ENCODE measurements around the gene PUS1. TPM values are rescaled to one million over a fixed set of nuclear protein-coding genes. Genes with fewer than 3 reads are reported as not detected.
A peak's percentile ranks its signal among the peaks of the same experiment; 100 is the strongest.

PUS1 gene
- total and polyA plus RNA-seq, 10 of the 15 experiments (the other 5 are each of a cell fraction or from before 2014, with no cell fraction given), result 1.3 to 74.2 (median 25.4) TPM

DNA sequence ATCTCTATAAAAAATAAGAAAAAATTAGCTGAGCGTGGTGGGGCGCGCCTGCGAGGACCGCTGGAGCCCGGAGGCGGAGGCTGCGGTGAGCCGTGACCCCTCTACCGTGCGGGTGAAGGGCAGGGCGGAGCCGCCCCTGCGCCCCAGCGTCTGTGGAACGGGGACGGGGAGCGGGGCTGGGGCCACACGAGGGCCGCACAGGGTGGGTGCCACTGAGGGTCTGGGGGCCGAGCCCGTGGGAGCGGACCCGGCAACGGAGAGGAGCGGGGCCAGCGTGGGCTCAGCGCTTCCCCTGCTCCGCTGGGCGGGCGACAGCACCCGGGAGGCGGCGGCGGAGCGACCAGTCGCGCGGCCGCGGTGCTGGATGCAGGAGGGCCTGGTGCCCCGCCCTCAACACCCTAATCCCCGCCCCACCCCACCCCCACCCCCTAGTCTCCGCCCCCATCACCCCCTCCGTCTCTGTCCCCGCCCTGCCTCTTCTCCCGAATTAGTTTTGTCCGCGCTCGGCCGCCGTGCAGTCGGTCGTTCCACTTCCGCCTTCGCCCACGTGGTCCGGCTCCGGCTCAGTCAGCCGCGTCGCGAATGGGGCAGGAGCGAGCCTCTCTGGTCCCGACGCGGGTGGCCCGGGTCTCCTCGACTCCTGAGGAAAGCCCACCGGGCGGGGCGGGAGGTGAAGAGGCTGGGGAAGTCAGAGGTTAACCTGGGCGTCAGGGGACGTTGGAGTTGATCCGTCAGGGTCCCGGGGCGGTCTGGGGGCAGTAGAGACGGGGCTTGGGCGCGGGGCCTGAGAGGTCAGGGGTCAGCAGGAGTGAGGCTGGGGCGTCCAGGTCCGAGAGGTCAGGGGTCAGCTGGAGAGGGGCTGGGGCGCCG lies at the start of gene PUS1 (continued):
- no peak for TF ChIP-seq NFIC (IDR thresholded peaks at IDR 0.05; ENCODE audit: low read depth, low read length)
- peak; percentile 65 for TF ChIP-seq CHD2 (IDR thresholded peaks at IDR 0.05; ENCODE audit: borderline replicate concordance, low read depth, low read length)
- TF ChIP-seq, protein P1, sequence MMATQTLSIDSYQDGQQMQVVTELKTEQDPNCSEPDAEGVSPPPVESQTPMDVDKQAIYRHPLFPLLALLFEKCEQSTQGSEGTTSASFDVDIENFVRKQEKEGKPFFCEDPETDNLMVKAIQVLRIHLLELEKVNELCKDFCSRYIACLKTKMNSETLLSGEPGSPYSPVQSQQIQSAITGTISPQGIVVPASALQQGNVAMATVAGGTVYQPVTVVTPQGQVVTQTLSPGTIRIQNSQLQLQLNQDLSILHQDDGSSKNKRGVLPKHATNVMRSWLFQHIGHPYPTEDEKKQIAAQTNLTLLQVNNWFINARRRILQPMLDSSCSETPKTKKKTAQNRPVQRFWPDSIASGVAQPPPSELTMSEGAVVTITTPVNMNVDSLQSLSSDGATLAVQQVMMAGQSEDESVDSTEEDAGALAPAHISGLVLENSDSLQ (IDR thresholded peaks at IDR 0.05), result no peak
- TF ChIP-seq WRNIP1 (IDR thresholded peaks at IDR 0.05; ENCODE audit: borderline replicate concordance, low read depth, low read length), result no peak
- TF ChIP-seq, protein P2, sequence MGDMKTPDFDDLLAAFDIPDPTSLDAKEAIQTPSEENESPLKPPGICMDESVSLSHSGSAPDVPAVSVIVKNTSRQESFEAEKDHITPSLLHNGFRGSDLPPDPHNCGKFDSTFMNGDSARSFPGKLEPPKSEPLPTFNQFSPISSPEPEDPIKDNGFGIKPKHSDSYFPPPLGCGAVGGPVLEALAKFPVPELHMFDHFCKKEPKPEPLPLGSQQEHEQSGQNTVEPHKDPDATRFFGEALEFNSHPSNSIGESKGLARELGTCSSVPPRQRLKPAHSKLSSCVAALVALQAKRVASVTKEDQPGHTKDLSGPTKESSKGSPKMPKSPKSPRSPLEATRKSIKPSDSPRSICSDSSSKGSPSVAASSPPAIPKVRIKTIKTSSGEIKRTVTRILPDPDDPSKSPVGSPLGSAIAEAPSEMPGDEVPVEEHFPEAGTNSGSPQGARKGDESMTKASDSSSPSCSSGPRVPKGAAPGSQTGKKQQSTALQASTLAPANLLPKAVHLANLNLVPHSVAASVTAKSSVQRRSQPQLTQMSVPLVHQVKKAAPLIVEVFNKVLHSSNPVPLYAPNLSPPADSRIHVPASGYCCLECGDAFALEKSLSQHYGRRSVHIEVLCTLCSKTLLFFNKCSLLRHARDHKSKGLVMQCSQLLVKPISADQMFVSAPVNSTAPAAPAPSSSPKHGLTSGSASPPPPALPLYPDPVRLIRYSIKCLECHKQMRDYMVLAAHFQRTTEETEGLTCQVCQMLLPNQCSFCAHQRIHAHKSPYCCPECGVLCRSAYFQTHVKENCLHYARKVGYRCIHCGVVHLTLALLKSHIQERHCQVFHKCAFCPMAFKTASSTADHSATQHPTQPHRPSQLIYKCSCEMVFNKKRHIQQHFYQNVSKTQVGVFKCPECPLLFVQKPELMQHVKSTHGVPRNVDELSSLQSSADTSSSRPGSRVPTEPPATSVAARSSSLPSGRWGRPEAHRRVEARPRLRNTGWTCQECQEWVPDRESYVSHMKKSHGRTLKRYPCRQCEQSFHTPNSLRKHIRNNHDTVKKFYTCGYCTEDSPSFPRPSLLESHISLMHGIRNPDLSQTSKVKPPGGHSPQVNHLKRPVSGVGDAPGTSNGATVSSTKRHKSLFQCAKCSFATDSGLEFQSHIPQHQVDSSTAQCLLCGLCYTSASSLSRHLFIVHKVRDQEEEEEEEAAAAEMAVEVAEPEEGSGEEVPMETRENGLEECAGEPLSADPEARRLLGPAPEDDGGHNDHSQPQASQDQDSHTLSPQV (IDR thresholded peaks at IDR 0.05), result no peak
- TF ChIP-seq MEF2B (IDR thresholded peaks at IDR 0.05; ENCODE audit: partially characterized antibody, poor library complexity, severe bottlenecking), result no peak
- TF ChIP-seq, protein P3, sequence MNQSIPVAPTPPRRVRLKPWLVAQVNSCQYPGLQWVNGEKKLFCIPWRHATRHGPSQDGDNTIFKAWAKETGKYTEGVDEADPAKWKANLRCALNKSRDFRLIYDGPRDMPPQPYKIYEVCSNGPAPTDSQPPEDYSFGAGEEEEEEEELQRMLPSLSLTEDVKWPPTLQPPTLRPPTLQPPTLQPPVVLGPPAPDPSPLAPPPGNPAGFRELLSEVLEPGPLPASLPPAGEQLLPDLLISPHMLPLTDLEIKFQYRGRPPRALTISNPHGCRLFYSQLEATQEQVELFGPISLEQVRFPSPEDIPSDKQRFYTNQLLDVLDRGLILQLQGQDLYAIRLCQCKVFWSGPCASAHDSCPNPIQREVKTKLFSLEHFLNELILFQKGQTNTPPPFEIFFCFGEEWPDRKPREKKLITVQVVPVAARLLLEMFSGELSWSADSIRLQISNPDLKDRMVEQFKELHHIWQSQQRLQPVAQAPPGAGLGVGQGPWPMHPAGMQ (IDR thresholded peaks at IDR 0.05; ENCODE audit: borderline replicate concordance), result no peak
- TF ChIP-seq, protein P4, sequence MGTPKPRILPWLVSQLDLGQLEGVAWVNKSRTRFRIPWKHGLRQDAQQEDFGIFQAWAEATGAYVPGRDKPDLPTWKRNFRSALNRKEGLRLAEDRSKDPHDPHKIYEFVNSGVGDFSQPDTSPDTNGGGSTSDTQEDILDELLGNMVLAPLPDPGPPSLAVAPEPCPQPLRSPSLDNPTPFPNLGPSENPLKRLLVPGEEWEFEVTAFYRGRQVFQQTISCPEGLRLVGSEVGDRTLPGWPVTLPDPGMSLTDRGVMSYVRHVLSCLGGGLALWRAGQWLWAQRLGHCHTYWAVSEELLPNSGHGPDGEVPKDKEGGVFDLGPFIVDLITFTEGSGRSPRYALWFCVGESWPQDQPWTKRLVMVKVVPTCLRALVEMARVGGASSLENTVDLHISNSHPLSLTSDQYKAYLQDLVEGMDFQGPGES (IDR thresholded peaks at IDR 0.05), result no peak
- TF ChIP-seq ZNF274 (IDR thresholded peaks at IDR 0.05; ENCODE audit: insufficient read depth, insufficient read length), result no peak
- TF ChIP-seq RFX5 (IDR thresholded peaks at IDR 0.05; ENCODE audit: low read depth, low read length), result no peak
- TF ChIP-seq, protein P5, sequence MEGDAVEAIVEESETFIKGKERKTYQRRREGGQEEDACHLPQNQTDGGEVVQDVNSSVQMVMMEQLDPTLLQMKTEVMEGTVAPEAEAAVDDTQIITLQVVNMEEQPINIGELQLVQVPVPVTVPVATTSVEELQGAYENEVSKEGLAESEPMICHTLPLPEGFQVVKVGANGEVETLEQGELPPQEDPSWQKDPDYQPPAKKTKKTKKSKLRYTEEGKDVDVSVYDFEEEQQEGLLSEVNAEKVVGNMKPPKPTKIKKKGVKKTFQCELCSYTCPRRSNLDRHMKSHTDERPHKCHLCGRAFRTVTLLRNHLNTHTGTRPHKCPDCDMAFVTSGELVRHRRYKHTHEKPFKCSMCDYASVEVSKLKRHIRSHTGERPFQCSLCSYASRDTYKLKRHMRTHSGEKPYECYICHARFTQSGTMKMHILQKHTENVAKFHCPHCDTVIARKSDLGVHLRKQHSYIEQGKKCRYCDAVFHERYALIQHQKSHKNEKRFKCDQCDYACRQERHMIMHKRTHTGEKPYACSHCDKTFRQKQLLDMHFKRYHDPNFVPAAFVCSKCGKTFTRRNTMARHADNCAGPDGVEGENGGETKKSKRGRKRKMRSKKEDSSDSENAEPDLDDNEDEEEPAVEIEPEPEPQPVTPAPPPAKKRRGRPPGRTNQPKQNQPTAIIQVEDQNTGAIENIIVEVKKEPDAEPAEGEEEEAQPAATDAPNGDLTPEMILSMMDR (IDR thresholded peaks at IDR 0.05 in 2 of 3, conservative IDR thresholded peaks at IDR 0.05 in 1 of 3; ENCODE audit: control insufficient read depth in 2 of 3, extremely low read depth in 1 of 3, insufficient read depth in 1 of 3, low read depth in 3 of 3, low read length in 3 of 3), result no peak
- TF ChIP-seq, protein P6, sequence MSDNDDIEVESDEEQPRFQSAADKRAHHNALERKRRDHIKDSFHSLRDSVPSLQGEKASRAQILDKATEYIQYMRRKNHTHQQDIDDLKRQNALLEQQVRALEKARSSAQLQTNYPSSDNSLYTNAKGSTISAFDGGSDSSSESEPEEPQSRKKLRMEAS (IDR thresholded peaks at IDR 0.05; ENCODE audit: low read depth, low read length), result peak; percentile 97
- TF ChIP-seq RBBP5 (conservative IDR thresholded peaks at IDR 0.05), result no peak
- no peak for TF ChIP-seq STAT1 (conservative IDR thresholded peaks at IDR 0.05)
- TF ChIP-seq GABPA (IDR thresholded peaks at IDR 0.05; ENCODE audit: low read depth), result peak; percentile 26; the same call in 1 of the 2 replicates
- TF ChIP-seq ASH2L (IDR thresholded peaks at IDR 0.05; ENCODE audit: borderline replicate concordance, low read depth), result no peak
- no peak for TF ChIP-seq NFYA (IDR thresholded peaks at IDR 0.05; ENCODE audit: borderline replicate concordance, low read depth, low read length)
- peak; percentile 60; the same call in 1 of the 2 replicates for TF ChIP-seq POLR2AphosphoS2 (IDR thresholded peaks at IDR 0.05; ENCODE audit: low read depth, low read length)
- TF ChIP-seq IKZF1 (conservative IDR thresholded peaks at IDR 0.05), result peak; percentile 45

Data from GM12878 (cell line).